Myocyte (in vitro differentiated cells): ENCODE results near the gene PLAC9. TPM values are rescaled to one million over a fixed set of nuclear protein-coding genes. Genes with fewer than 3 reads are reported as not detected.
"Not testable (repeated sequence)": the region's sequence is repeated elsewhere in the genome, so short reads cannot be mapped to it uniquely, and the experiment has no call there.

ENCODE experiments used
- DNase-seq: peaks from one replicate; pipeline ENCODE4 v3.0.0-alpha.2; 2012; ENCODE audit warnings: low read depth
- polyA plus RNA-seq: library from polyadenylated mRNA; unstranded; fragments of >200 nt; gene quantifications from one replicate; pipeline ENCODE4 v1.2.1, GENCODE V29; 2012; ENCODE audit warnings: missing spikeins
- total RNA-seq: library from RNA; depleted of rRNA; stranded (reverse); fragments of >200 nt; gene quantifications from 2 replicates; pipeline ENCODE4 v1.2.3, GENCODE V29; 2014

The PLAC9 gene
- total RNA-seq = 0.43 TPM in 1 of 2 replicates, not detected in the other
- 16.3 TPM for polyA plus RNA-seq

GRCh38 chr10:80132299-80133139, at the start of gene PLAC9:
Gene PLAC9 (plus strand): TSS chr10:80132730. CDS start chr10:80132763, 33 bp downstream.
- DNase-seq = no peak

- peak; percentile 42 for DNase-seq
Observed at GRCh38 chr10:80090121-80090520, 42.4 kb upstream of the PLAC9 start.

GRCh38 chr10:80094231-80094630, 38.3 kb upstream of the PLAC9 start:
- DNase-seq = no peak

- not testable (repeated sequence) for DNase-seq
Observed at GRCh38 chr10:80098272-80098671, 34.3 kb upstream of the PLAC9 start.

- not testable (repeated sequence) for DNase-seq
Observed at GRCh38 chr10:80099295-80099694, 33.2 kb upstream of the PLAC9 start.

GRCh38 chr10:80100116-80100515, 32.4 kb upstream of the PLAC9 start:
- no peak for DNase-seq

GRCh38 chr10:80100861-80101695, 31.5 kb upstream of the PLAC9 start:
- no peak for DNase-seq

GRCh38 chr10:80104066-80104926, 28.2 kb upstream of the PLAC9 start:
- peak; percentile 10 for DNase-seq

- no peak for DNase-seq
Observed at GRCh38 chr10:80108576-80109239, 23.8 kb upstream of the PLAC9 start.

- DNase-seq = no peak
Observed at GRCh38 chr10:80110986-80111385, 21.5 kb upstream of the PLAC9 start.

GRCh38 chr10:80118669-80119068, 13.9 kb upstream of the PLAC9 start:
- DNase-seq = no peak

- no peak for DNase-seq
Observed at GRCh38 chr10:80122110-80122710, 10.3 kb upstream of the PLAC9 start.

GRCh38 chr10:80122746-80123145, 9.8 kb upstream of the PLAC9 start:
- DNase-seq = no peak

GRCh38 chr10:80126876-80127275, 5.7 kb upstream of the PLAC9 start:
- no peak for DNase-seq

- no peak for DNase-seq
Observed at GRCh38 chr10:80131499-80131901, 1.0 kb upstream of the PLAC9 start.

GRCh38 chr10:80133206-80133605, 676 bp downstream of the PLAC9 start:
- no peak for DNase-seq

GRCh38 chr10:80133687-80134086, 1.2 kb downstream of the PLAC9 start:
- DNase-seq = not testable (repeated sequence)

GRCh38 chr10:80136134-80136571, 3.6 kb downstream of the PLAC9 start:
- peak; percentile 47 for DNase-seq

GRCh38 chr10:80137031-80137862, 4.7 kb downstream of the PLAC9 start:
- DNase-seq = peak; percentile 48
